DOHH2 (cell line): ENCODE data around the gene MIEF1.

ENCODE experiments used
- H3F3A ChIP-seq: fragments of 200-600 bp; sonication (generic), shearing (Covaris generic); 2 replicates; pipeline ENCODE4 v1.6.0; 2016; ENCODE audit warnings: antibody characterized with exemption, mild to moderate bottlenecking; ENCODE audit not compliant: control insufficient read depth, insufficient read depth
- H3K27ac ChIP-seq: fragments of 200-600 bp; sonication (generic); 2 replicates; pipeline ENCODE4 v1.5.1; 2014; ENCODE audit warnings: low read depth, mild to moderate bottlenecking, low read length, moderate library complexity
- H3K27me3 ChIP-seq: fragments of 200-600 bp; sonication (generic); 2 replicates; pipeline ENCODE4 v1.6.1; 2014; ENCODE audit warnings: mild to moderate bottlenecking, low read length, mixed read lengths; ENCODE audit not compliant: control insufficient read depth
- H3K36me3 ChIP-seq: fragments of 200-600 bp; sonication (generic); 2 replicates; pipeline ENCODE4 v1.6.1; 2014; ENCODE audit warnings: mild to moderate bottlenecking, low read length, moderate library complexity, mixed read lengths; ENCODE audit not compliant: control insufficient read depth
- H3K4me1 ChIP-seq: fragments of 200-600 bp; sonication (generic); 2 replicates; pipeline ENCODE4 v1.6.1; 2014; ENCODE audit warnings: mild to moderate bottlenecking, low read length, mixed read lengths; ENCODE audit not compliant: control insufficient read depth
- H3K4me2 ChIP-seq: fragments of 200-600 bp; sonication (generic); 2 replicates; pipeline ENCODE4 v1.6.0; 2014; ENCODE audit warnings: mild to moderate bottlenecking, low read length, moderate library complexity
- H3K4me3 ChIP-seq: fragments of 200-600 bp; sonication (generic); 2 replicates; pipeline ENCODE4 v1.5.1; 2014; ENCODE audit warnings: mild to moderate bottlenecking, low read length, mixed read lengths
- H3K79me2 ChIP-seq: fragments of 200-600 bp; sonication (generic); 2 replicates; pipeline ENCODE4 v1.6.1; 2014; ENCODE audit warnings: mild to moderate bottlenecking, low read length, mixed read lengths; ENCODE audit not compliant: control insufficient read depth
- H3K9me2 ChIP-seq: fragments of 200-600 bp; sonication (generic); replicated peaks from 2 replicates; pipeline ENCODE4 v1.6.1; 2014; ENCODE audit warnings: mild to moderate bottlenecking, low read length, mixed read lengths; ENCODE audit not compliant: control insufficient read depth
- H3K9me3 ChIP-seq: fragments of 200-600 bp; sonication (generic); 2 replicates; pipeline ENCODE4 v1.6.1; 2014; ENCODE audit warnings: antibody characterized with exemption, low read length, mixed read lengths; ENCODE audit not compliant: control insufficient read depth, insufficient read depth
- H4K20me1 ChIP-seq: fragments of 200-600 bp; sonication (generic); 2 replicates; pipeline ENCODE4 v1.6.0; 2014; ENCODE audit warnings: low read depth, mild to moderate bottlenecking, antibody characterized with exemption, low read length, moderate library complexity; ENCODE audit not compliant: control insufficient read depth, insufficient read depth
- EZH2phosphoT487 ChIP-seq: fragments of 200-600 bp; sonication (generic); IDR thresholded peaks from 2 replicates; pipeline ENCODE4 v1.6.1; 2017; ENCODE audit warnings: borderline replicate concordance, mild to moderate bottlenecking, antibody characterized with exemption, low read length, moderate library complexity, mixed read lengths
- TF ChIP-seq, protein P1 (sequence below): fragments of 200-600 bp; sonication (generic); IDR thresholded peaks from one replicate; pipeline ENCODE4 v1.5.1; 2014; ENCODE audit warnings: antibody characterized with exemption, mild to moderate bottlenecking, low read depth, low read length; ENCODE audit not compliant: poor library complexity, severe bottlenecking

MIEF1 gene

GRCh38 chr22:39476664-39477063, 25.4 kb upstream of the MIEF1 start:
- Histone ChIP-seq H3K4me3 (no peak overlapping the region), H3K79me2 (peaks cover 89% of the 10 kb centered on the region), H3K36me3 (peaks cover 57% of the 10 kb centered on the region), H3K27me3 (no peaks in the 10 kb centered on the region), H4K20me1 (peaks cover 3% of the 10 kb centered on the region; the same call in 1 of the 2 replicates), H3K9me2 (no peaks in the 10 kb centered on the region), H3K4me1 (peaks cover 30% of the 10 kb centered on the region), H3K4me2 (no peak overlapping the region), H3K9me3 (no peaks in the 10 kb centered on the region), H3K27ac (no peak overlapping the region), H3F3A (peaks cover 11% of the 10 kb centered on the region)
- TF ChIP-seq, protein P1, sequence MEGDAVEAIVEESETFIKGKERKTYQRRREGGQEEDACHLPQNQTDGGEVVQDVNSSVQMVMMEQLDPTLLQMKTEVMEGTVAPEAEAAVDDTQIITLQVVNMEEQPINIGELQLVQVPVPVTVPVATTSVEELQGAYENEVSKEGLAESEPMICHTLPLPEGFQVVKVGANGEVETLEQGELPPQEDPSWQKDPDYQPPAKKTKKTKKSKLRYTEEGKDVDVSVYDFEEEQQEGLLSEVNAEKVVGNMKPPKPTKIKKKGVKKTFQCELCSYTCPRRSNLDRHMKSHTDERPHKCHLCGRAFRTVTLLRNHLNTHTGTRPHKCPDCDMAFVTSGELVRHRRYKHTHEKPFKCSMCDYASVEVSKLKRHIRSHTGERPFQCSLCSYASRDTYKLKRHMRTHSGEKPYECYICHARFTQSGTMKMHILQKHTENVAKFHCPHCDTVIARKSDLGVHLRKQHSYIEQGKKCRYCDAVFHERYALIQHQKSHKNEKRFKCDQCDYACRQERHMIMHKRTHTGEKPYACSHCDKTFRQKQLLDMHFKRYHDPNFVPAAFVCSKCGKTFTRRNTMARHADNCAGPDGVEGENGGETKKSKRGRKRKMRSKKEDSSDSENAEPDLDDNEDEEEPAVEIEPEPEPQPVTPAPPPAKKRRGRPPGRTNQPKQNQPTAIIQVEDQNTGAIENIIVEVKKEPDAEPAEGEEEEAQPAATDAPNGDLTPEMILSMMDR, result no peak
- TF ChIP-seq EZH2phosphoT487, result no peak

DNA sequence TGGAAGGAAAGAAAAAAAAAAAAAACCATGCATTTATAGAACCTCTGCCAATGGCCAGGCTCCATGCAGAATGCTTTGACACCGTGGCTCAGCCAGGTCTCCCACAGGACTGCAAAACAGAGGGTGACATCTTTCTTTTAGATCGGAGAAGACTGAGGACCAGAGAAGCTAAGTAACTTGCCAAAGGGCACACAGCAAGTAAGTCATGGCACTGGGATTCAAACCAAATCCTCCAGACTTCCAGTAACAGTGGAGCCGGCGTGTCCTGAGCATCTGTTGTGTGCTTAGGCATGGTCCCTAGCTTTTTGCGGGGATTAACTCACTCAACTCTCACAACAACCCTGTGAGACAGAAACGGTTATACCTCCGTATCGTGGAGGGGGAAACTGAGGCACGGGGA, 24.5 kb upstream of the MIEF1 start:
- Histone ChIP-seq H3K9me2 (no peaks in the 10 kb centered on the region), H3K9me3 (no peaks in the 10 kb centered on the region), H3F3A (peaks cover 4% of the 10 kb centered on the region), H3K79me2 (peaks cover 82% of the 10 kb centered on the region), H3K4me2 (no peak overlapping the region), H3K36me3 (peaks cover 59% of the 10 kb centered on the region), H3K27ac (no peak overlapping the region), H3K27me3 (no peaks in the 10 kb centered on the region), H3K4me1 (peaks cover 22% of the 10 kb centered on the region), H4K20me1 (peaks cover 3% of the 10 kb centered on the region; the same call in 1 of the 2 replicates), H3K4me3 (no peak overlapping the region)
- no peak for TF ChIP-seq EZH2phosphoT487
- TF ChIP-seq, protein P1, result no peak

DNA sequence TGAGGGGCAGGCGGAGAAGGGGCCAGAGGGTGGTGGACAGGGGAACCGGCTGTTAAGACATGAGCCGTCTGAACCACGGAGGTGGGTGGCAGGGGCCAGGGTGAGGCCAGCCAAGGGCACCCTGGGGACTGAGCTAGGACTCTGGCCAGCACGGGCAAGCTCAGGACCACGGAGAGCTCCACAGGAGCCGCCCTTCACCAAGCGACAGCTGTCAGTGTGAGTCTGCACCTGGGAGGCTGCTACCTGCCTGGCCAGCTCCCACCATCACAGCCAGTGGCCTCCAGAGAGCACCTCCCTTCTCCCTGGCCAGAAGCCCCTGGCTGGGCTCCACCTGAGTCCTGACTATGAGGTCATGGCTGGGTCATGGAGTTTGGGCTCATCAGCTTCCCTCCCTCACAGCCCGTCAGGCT, 23.6 kb upstream of the MIEF1 start:
- Histone ChIP-seq H3K36me3 (peaks cover 58% of the 10 kb centered on the region), H3K27me3 (no peaks in the 10 kb centered on the region), H3K9me3 (no peaks in the 10 kb centered on the region), H3K27ac (no peak overlapping the region), H3K4me1 (peaks cover 13% of the 10 kb centered on the region), H4K20me1 (peaks cover 3% of the 10 kb centered on the region; the same call in 1 of the 2 replicates), H3K9me2 (no peaks in the 10 kb centered on the region), H3K4me3 (no peak overlapping the region), H3F3A (no peaks in the 10 kb centered on the region), H3K4me2 (no peak overlapping the region), H3K79me2 (peaks cover 78% of the 10 kb centered on the region)
- TF ChIP-seq EZH2phosphoT487, result no peak
- TF ChIP-seq, protein P1, result no peak

DNA sequence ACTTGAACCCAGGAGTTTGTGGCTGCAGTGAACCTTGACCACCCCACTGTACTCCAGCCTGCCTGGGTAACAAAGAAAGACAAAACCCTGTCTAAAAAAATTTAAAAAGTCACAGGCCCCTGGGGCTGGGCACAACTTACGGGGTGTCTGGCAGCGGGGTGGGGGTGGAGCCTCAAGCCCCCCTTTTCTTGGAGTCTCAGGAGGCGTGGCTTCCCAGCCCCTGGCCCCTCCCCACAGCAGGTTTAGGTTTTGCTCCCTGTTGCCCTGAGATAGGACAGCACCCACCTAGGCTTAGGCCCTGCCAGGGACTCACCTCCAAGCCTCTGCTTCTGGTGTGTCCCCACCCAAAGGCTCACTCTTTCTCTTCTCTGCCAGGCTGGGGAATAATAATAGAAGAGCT, 22.8 kb upstream of the MIEF1 start:
- H3K4me1 ChIP-seq, result peaks cover 5% of the 10 kb centered on the region
- peaks cover 3% of the 10 kb centered on the region; the same call in 1 of the 2 replicates for H4K20me1 ChIP-seq
- H3K9me3 ChIP-seq, result no peaks in the 10 kb centered on the region

More for the DNA sequence above, 22.8 kb upstream of the MIEF1 start:
- H3K36me3 ChIP-seq, result peaks cover 54% of the 10 kb centered on the region
- H3K9me2 ChIP-seq, result no peaks in the 10 kb centered on the region
- no peak overlapping the region for H3K4me3 ChIP-seq
- no peak for TF ChIP-seq EZH2phosphoT487
- TF ChIP-seq, protein P1, result no peak
- H3K4me2 ChIP-seq, result no peak overlapping the region
- H3K27me3 ChIP-seq, result no peaks in the 10 kb centered on the region
- H3F3A ChIP-seq, result no peaks in the 10 kb centered on the region
- no peak overlapping the region for H3K27ac ChIP-seq
- peaks cover 70% of the 10 kb centered on the region for H3K79me2 ChIP-seq
